Stimulated activated naive B cell treated with anti-CD40 and anti-IgM and Interleukin-4, amounts not matched to agents 10 μg/mL and 1 μg/mL and 100 μg/mL, for 72 hours (primary cell): Measurements from ENCODE around the gene BTBD7.

Source experiments
- ATAC-seq, 2 donors: fragments of 150-1000 bp; cut with Tn5 transposase; replicated peaks; 2 replicates each; pipeline ENCODE4 v1.10.0; 2021; ENCODE audit warnings: moderate library complexity in 1 of 2
- DNase-seq: peaks from one replicate; pipeline ENCODE4 v3.0.0; 2021
- H3K27ac Mint-ChIP-seq: one replicate; pipeline ENCODE4 v1.8.0; 2022; ENCODE audit warnings: mild to moderate bottlenecking, mixed read lengths
- H3K27me3 Mint-ChIP-seq, 2 donors: one replicate each; pipeline ENCODE4 v1.8.0; 2022; ENCODE audit warnings: mixed read lengths in 2 of 2
- H3K36me3 Mint-ChIP-seq, 2 donors: one replicate each; pipeline ENCODE4 v1.8.0; 2022; ENCODE audit warnings: mixed read lengths in 2 of 2, mild to moderate bottlenecking in 1 of 2
- H3K4me1 Mint-ChIP-seq, 2 donors: one replicate each; pipeline ENCODE4 v1.8.0; 2022; ENCODE audit warnings: mixed read lengths in 2 of 2, mild to moderate bottlenecking in 1 of 2
- H3K4me3 Mint-ChIP-seq, 2 donors: one replicate each; pipeline ENCODE4 v1.8.0; 2022; ENCODE audit warnings: mild to moderate bottlenecking in 2 of 2, mixed read lengths in 2 of 2, moderate library complexity in 1 of 2
- H3K9me3 Mint-ChIP-seq, 2 donors: one replicate each; pipeline ENCODE4 v1.8.0; 2022; ENCODE audit warnings: mixed read lengths in 2 of 2, mild to moderate bottlenecking in 1 of 2

Gene BTBD7

GRCh38 chr14:93337143-93337753 is 4.4 kb upstream of the BTBD7 start:
- H3K36me3 Mint-ChIP-seq: peaks cover 7 to 19% of the 10 kb centered on the region in 2 donors
- DNase-seq (no peak), ATAC-seq (no peak)
- no peaks in the 10 kb centered on the region for H3K27me3 Mint-ChIP-seq
- H3K27ac Mint-ChIP-seq: no peak overlapping the region
- peaks cover 0 to 7% of the 10 kb centered on the region in 2 donors for H3K9me3 Mint-ChIP-seq
- H3K4me1 Mint-ChIP-seq: peaks cover 7 to 27% of the 10 kb centered on the region in 2 donors
- no peak overlapping the region for H3K4me3 Mint-ChIP-seq

- Mint-ChIP-seq H3K4me1 (peaks cover 29 to 63% of the 10 kb centered on the region in 2 donors), H3K36me3 (peaks cover 3 to 7% of the 10 kb centered on the region in 2 donors), H3K27ac (peak overlapping the region; percentile 92), H3K27me3 (no peaks in the 10 kb centered on the region), H3K9me3 (peaks cover 0 to 4% of the 10 kb centered on the region in 2 donors), H3K4me3 (peak overlapping the region; percentile 85 to 96)
- DNase-seq (no peak), ATAC-seq (no peak)
Measured at GRCh38 chr14:93333631-93334103, 831 bp upstream of the BTBD7 start.

GRCh38 chr14:93332397-93332852 is 411 bp downstream of the BTBD7 start:
- Mint-ChIP-seq H3K27ac (peak overlapping the region; percentile 92), H3K4me1 (peaks cover 29 to 66% of the 10 kb centered on the region in 2 donors), H3K36me3 (peaks cover 3 to 7% of the 10 kb centered on the region in 2 donors), H3K9me3 (peaks cover 0 to 4% of the 10 kb centered on the region in 2 donors), H3K27me3 (no peaks in the 10 kb centered on the region), H3K4me3 (peak overlapping the region; percentile 85 to 96)
- DNase-seq (peak; percentile 38), ATAC-seq (peak; percentile 58 to 65)

- peaks cover 3% of the 10 kb centered on the region in 2 donors for H3K36me3 Mint-ChIP-seq
- H3K27me3 Mint-ChIP-seq: no peaks in the 10 kb centered on the region
- peak overlapping the region; percentile 85 to 96 for H3K4me3 Mint-ChIP-seq
- DNase-seq (no peak), ATAC-seq (no peak)
- H3K9me3 Mint-ChIP-seq: no peaks in the 10 kb centered on the region
- peaks cover 29 to 66% of the 10 kb centered on the region in 2 donors for H3K4me1 Mint-ChIP-seq
- peak overlapping the region; percentile 91 for H3K27ac Mint-ChIP-seq
Measured at GRCh38 chr14:93331728-93332396, 974 bp downstream of the BTBD7 start.

- ATAC-seq: no peak
Measured at GRCh38 chr14:93331002-93331727, 1.7 kb downstream of the BTBD7 start.

GRCh38 chr14:93330609-93331000 is 2.2 kb downstream of the BTBD7 start:
- H3K4me1 Mint-ChIP-seq: peaks cover 29 to 72% of the 10 kb centered on the region in 2 donors
- H3K4me3 Mint-ChIP-seq: peak overlapping the region; percentile 85 to 96
- ATAC-seq (no peak), DNase-seq (no peak)
- no peaks in the 10 kb centered on the region for H3K36me3 Mint-ChIP-seq
- no peaks in the 10 kb centered on the region for H3K9me3 Mint-ChIP-seq
- H3K27ac Mint-ChIP-seq: no peak overlapping the region
- H3K27me3 Mint-ChIP-seq: no peaks in the 10 kb centered on the region

More at GRCh38 chr14:93331002-93331727, 1.7 kb downstream of the BTBD7 start:
- Mint-ChIP-seq H3K9me3 (no peaks in the 10 kb centered on the region), H3K36me3 (peaks cover 3% of the 10 kb centered on the region in 2 donors), H3K4me3 (peak overlapping the region; percentile 85 to 96), H3K27ac (peak overlapping the region; percentile 91), H3K27me3 (no peaks in the 10 kb centered on the region), H3K4me1 (peaks cover 29 to 72% of the 10 kb centered on the region in 2 donors)
- no peak for DNase-seq

- no peak for ATAC-seq
- Mint-ChIP-seq H3K4me3 (no peak overlapping the region), H3K27me3 (no peaks in the 10 kb centered on the region), H3K27ac (no peak overlapping the region), H3K9me3 (no peaks in the 10 kb centered on the region), H3K36me3 (peaks cover 0 to 3% of the 10 kb centered on the region in 2 donors), H3K4me1 (peaks cover 30 to 70% of the 10 kb centered on the region in 2 donors)
- no peak for DNase-seq
Measured at GRCh38 chr14:93329965-93330608, 2.7 kb downstream of the BTBD7 start.

- Mint-ChIP-seq H3K4me3 (no peak overlapping the region), H3K27ac (no peak overlapping the region), H3K9me3 (no peaks in the 10 kb centered on the region), H3K4me1 (peaks cover 32 to 73% of the 10 kb centered on the region in 2 donors), H3K27me3 (no peaks in the 10 kb centered on the region), H3K36me3 (peaks cover 10 to 15% of the 10 kb centered on the region in 2 donors)
- DNase-seq (no peak), ATAC-seq (no peak)
Measured at GRCh38 chr14:93328546-93328945, 4.3 kb downstream of the BTBD7 start.

- peaks cover 29 to 78% of the 10 kb centered on the region in 2 donors for H3K4me1 Mint-ChIP-seq
- peaks cover 13 to 22% of the 10 kb centered on the region in 2 donors for H3K36me3 Mint-ChIP-seq
- ATAC-seq (no peak), DNase-seq (no peak)
- H3K27me3 Mint-ChIP-seq: no peaks in the 10 kb centered on the region
- no peaks in the 10 kb centered on the region for H3K9me3 Mint-ChIP-seq
- H3K4me3 Mint-ChIP-seq: no peak overlapping the region
- H3K27ac Mint-ChIP-seq: no peak overlapping the region
Measured at GRCh38 chr14:93326196-93326595, 6.6 kb downstream of the BTBD7 start.

- ATAC-seq (peak in 1 of 2 donors; percentile 52), DNase-seq (no peak)
- Mint-ChIP-seq H3K27ac (peak overlapping the region; percentile 51), H3K9me3 (no peaks in the 10 kb centered on the region), H3K27me3 (no peaks in the 10 kb centered on the region), H3K36me3 (peaks cover 13 to 26% of the 10 kb centered on the region in 2 donors), H3K4me3 (no peak overlapping the region), H3K4me1 (peaks cover 28 to 77% of the 10 kb centered on the region in 2 donors)
Measured at GRCh38 chr14:93323600-93324174, 9.1 kb downstream of the BTBD7 start.

- Mint-ChIP-seq H3K9me3 (no peaks in the 10 kb centered on the region), H3K4me1 (peaks cover 32 to 81% of the 10 kb centered on the region in 2 donors), H3K27ac (peak overlapping the region; percentile 51), H3K36me3 (peaks cover 13 to 31% of the 10 kb centered on the region in 2 donors), H3K27me3 (no peaks in the 10 kb centered on the region), H3K4me3 (no peak overlapping the region)
- DNase-seq (no peak), ATAC-seq (no peak)
Measured at GRCh38 chr14:93322929-93323599, 9.8 kb downstream of the BTBD7 start.

GRCh38 chr14:93320489-93320888 is 12.3 kb downstream of the BTBD7 start:
- Mint-ChIP-seq H3K4me1 (peaks cover 41 to 74% of the 10 kb centered on the region in 2 donors), H3K27ac (peak overlapping the region; percentile 45), H3K9me3 (no peaks in the 10 kb centered on the region), H3K4me3 (peak overlapping the region in 1 of 2 donors; percentile 29), H3K27me3 (no peaks in the 10 kb centered on the region), H3K36me3 (peaks cover 17 to 39% of the 10 kb centered on the region in 2 donors)
- DNase-seq (no peak), ATAC-seq (no peak)

GRCh38 chr14:93319958-93320357 is 12.9 kb downstream of the BTBD7 start:
- Mint-ChIP-seq H3K9me3 (no peaks in the 10 kb centered on the region), H3K27me3 (no peaks in the 10 kb centered on the region), H3K4me3 (peak overlapping the region; percentile 3 to 29), H3K4me1 (peaks cover 39 to 69% of the 10 kb centered on the region in 2 donors), H3K27ac (peak overlapping the region; percentile 45), H3K36me3 (peaks cover 17 to 36% of the 10 kb centered on the region in 2 donors)
- ATAC-seq: peak in 1 of 2 donors; percentile 29
- DNase-seq: no peak
